Measurements from ENCODE around the gene OPRL1. TPM values are rescaled to one million over a fixed set of nuclear protein-coding genes. Genes with fewer than 3 reads are reported as not detected.
"Not testable (repeated sequence)": the region's sequence is repeated elsewhere in the genome, so short reads cannot be mapped to it uniquely, and the experiment has no call there.

OPRL1 gene
- total RNA-seq, 1 experiment from 2014 or later, result 34.0 TPM

DNA sequence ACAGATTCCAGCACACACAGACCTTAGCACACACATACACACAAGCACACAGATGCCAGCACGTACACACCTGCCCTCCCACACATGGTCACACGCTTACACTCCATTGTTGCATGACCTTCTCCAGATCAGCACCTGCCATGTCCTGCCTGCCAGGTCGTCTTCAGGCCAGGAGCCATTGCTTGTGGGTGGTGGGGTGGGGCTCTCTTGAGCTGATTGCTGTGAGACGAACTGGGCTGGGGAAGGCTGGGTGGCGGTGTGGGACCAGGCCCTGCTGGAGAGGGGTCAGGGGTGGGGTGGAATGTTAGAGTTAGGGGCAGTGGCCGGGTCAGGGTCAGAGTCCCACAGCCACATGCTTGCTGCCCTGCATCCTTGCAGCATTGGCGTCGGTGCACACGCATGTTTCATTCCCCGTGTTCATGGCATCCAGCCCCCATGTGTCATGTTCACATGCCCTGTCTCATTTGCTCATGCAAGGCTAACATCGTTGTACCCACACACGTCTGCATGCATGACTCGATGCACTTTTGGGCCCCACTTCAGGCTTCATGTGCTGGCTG is 34.0 kb downstream of the OPRL1 start:
- H3K36me3 ChIP-seq (ENCODE audit: insufficient read depth, low read length), result no peaks in the 10 kb centered on the region
- H3K4me1 ChIP-seq (ENCODE audit: low read length), result peaks cover 27% of the 10 kb centered on the region
- H3K4me3 ChIP-seq (ENCODE audit: low read length), result no peak overlapping the region
- no peak overlapping the region for H3K4me2 ChIP-seq (ENCODE audit: low read depth, low read length, poor library complexity, severe bottlenecking)
- H3K27me3 ChIP-seq (ENCODE audit: low read length), result no peaks in the 10 kb centered on the region
- no peak overlapping the region for H3K27ac ChIP-seq (ENCODE audit: low read length)
- H3K9me3 ChIP-seq (ENCODE audit: low read length), result no peaks in the 10 kb centered on the region
- no peak overlapping the region for H2AFZ ChIP-seq (ENCODE audit: low read length)
- H3K9ac ChIP-seq (ENCODE audit: low read length), result no peak overlapping the region
- no peaks in the 10 kb centered on the region for H3K9me2 ChIP-seq (replicated peaks; ENCODE audit: insufficient read depth, low read length)
- no peak for DNase-seq
- H4K20me1 ChIP-seq (ENCODE audit: insufficient read depth, low read depth, low read length), result no peaks in the 10 kb centered on the region
- no peaks in the 10 kb centered on the region for H3K79me2 ChIP-seq (ENCODE audit: low read length)

DNA sequence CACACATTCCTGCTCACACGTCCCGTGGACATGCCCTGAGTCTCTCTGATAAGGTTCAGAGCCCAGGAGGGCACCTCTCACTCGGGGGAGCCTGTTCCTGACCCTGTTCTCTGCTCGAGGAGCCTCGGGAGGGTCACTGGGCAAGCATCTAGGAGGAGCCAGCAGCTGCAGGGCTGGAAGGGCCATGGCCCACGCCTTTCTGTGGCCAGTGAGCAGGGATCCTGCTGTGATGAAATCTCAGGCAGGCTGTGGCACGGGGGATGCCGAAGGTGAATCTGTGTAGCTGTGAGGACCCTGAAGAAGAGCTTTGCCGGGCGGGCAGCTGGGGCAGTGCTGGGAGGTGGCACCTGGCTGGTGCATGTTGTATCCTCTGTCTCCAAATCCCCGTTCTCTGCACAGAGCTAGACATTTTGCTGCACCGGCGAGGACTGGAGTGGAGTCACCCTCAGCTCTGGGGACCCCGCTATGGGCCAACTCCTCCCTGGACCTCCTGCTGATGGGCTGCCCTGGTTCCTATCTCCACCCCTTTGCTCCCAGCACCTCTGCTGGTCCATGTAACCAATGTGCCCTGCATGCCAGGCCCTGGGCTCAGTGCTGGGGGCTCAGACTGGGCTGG is 34.6 kb downstream of the OPRL1 start:
- H3K27me3 ChIP-seq (ENCODE audit: low read length), result no peaks in the 10 kb centered on the region
- H3K4me1 ChIP-seq (ENCODE audit: low read length), result peaks cover 21% of the 10 kb centered on the region
- no peaks in the 10 kb centered on the region for H3K9me3 ChIP-seq (ENCODE audit: low read length)
- no peak overlapping the region for H3K27ac ChIP-seq (ENCODE audit: low read length)
- H3K79me2 ChIP-seq (ENCODE audit: low read length), result no peaks in the 10 kb centered on the region
- H3K36me3 ChIP-seq (ENCODE audit: insufficient read depth, low read length), result no peaks in the 10 kb centered on the region
- no peak overlapping the region for H3K4me3 ChIP-seq (ENCODE audit: low read length)
- H3K4me2 ChIP-seq (ENCODE audit: low read depth, low read length, poor library complexity, severe bottlenecking), result no peak overlapping the region
- DNase-seq, result no peak
- no peaks in the 10 kb centered on the region for H3K9me2 ChIP-seq (replicated peaks; ENCODE audit: insufficient read depth, low read length)
- H2AFZ ChIP-seq (ENCODE audit: low read length), result no peak overlapping the region
- no peaks in the 10 kb centered on the region for H4K20me1 ChIP-seq (ENCODE audit: insufficient read depth, low read depth, low read length)
- no peak overlapping the region for H3K9ac ChIP-seq (ENCODE audit: low read length)

DNA sequence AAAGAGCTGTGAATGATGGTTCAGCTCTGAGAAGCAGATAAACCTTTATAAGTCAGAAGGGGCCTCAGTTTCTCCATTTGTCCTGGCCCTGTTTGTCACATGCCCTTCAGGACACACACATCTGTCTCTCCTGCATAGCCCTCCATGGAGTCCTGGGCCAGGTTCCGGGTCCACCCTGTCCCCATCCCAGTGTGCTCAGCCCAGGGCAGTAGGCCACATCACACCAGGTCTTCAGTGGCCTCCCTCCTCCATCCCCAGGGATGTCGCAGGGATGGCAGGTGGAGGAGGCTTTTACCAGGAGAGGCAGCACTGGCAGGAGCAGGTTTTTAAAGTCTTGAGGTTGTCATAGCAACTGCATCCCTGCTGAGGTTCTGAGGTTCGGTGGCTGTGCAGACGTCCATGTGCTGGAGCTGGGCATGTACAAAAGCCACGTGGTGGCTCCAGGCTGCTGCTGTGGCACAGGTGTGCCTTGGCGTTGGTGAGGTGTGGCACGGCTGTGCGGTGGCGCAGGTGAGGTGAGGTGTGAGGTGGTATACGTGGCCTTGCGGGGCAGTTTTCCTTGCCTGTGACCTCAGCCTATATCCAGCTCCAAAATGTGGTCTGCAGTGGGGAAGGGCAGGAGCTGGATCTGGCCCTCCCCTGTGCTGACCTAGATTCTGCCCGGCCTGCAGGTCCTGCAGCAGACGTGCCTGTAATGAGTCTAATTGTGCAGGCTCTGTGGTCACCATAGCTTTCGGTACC is 35.5 kb downstream of the OPRL1 start:
- Histone ChIP-seq H3K4me2 (ENCODE audit: low read depth, low read length, poor library complexity, severe bottlenecking) (no peak overlapping the region), H3K27me3 (ENCODE audit: low read length) (no peaks in the 10 kb centered on the region), H3K9me3 (ENCODE audit: low read length) (no peaks in the 10 kb centered on the region), H3K79me2 (ENCODE audit: low read length) (no peaks in the 10 kb centered on the region), H4K20me1 (ENCODE audit: insufficient read depth, low read depth, low read length) (no peaks in the 10 kb centered on the region), H2AFZ (ENCODE audit: low read length) (no peak overlapping the region), H3K36me3 (ENCODE audit: insufficient read depth, low read length) (no peaks in the 10 kb centered on the region), H3K9ac (ENCODE audit: low read length) (no peak overlapping the region), H3K4me1 (ENCODE audit: low read length) (peaks cover 23% of the 10 kb centered on the region), H3K27ac (ENCODE audit: low read length) (no peak overlapping the region), H3K9me2 (replicated peaks; ENCODE audit: insufficient read depth, low read length) (no peaks in the 10 kb centered on the region), H3K4me3 (ENCODE audit: low read length) (no peak overlapping the region)
- DNase-seq, result no peak

DNA sequence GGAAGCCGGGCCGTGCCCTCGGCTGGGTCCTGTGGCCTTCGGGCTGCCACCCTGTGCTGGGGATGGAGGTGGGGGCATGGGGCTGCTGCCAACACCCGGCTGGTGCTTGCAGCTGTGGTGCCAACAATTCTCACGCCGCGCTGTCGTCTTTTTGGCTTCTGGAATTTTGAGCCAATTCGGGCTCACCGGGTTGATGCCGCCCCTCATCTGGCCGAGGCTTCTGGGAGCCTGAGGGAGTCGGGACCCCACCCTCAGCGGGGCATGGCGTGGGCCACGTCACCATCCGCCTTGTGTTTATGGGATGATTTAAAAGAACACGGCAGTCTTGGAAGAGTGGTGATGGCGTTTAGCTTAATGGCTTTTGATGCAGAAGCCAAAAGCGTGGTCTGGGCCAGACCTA is 36.1 kb downstream of the OPRL1 start:
- no peaks in the 10 kb centered on the region for H3K36me3 ChIP-seq (ENCODE audit: insufficient read depth, low read length)
- H3K79me2 ChIP-seq (ENCODE audit: low read length), result no peaks in the 10 kb centered on the region
- H3K4me3 ChIP-seq (ENCODE audit: low read length), result no peak overlapping the region
- no peaks in the 10 kb centered on the region for H3K9me3 ChIP-seq (ENCODE audit: low read length)
- DNase-seq, result no peak
- no peaks in the 10 kb centered on the region for H4K20me1 ChIP-seq (ENCODE audit: insufficient read depth, low read depth, low read length)
- no peak overlapping the region for H2AFZ ChIP-seq (ENCODE audit: low read length)
- peaks cover 27% of the 10 kb centered on the region for H3K4me1 ChIP-seq (ENCODE audit: low read length)
- no peak overlapping the region for H3K4me2 ChIP-seq (ENCODE audit: low read depth, low read length, poor library complexity, severe bottlenecking)
- no peak overlapping the region for H3K9ac ChIP-seq (ENCODE audit: low read length)
- no peak overlapping the region for H3K27ac ChIP-seq (ENCODE audit: low read length)
- H3K27me3 ChIP-seq (ENCODE audit: low read length), result no peaks in the 10 kb centered on the region
- H3K9me2 ChIP-seq (replicated peaks; ENCODE audit: insufficient read depth, low read length), result no peaks in the 10 kb centered on the region

DNA sequence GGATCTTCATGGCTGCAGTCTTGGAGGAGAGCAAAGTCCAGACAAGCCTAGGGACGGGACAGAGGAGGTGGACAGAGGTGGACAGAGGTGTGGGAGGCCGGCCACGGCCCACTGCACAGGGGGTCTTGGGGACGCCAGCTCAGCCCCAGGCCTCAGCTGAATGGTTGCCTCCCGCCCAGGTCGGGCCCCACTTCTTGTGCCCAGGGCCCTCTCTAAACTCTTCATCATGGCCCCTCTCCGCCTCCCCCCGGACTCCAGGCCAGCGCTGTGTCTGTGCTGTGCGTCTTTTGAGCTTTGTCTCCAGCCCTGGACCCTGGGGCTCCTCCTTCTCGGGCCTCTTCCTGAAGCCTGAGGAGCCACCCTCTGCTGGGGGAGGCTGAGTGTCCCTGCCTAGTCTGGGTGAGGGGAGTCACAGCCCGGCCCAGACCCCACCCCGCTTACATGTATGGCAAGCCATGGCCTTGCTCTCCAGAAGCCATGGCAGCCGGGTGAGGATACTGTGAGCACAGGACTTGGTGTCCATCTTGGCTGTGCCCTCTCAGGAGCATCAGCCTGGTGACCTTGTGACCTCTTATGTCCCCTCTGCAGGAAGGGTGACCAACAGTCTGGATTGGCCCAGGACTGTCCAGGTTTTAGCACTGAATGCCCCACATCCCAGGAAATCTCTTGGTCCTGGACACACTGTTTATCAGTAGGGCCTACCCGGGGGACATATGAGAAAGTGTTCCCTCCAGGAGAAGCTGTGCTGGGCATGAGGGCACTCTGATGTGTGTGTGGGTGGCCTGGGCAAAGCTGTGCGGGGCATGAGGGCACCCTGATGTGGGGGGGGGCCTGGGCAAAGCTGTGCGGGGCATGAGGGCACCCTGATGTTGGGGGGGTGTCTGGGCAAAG is 36.9 kb downstream of the OPRL1 start:
- Histone ChIP-seq H3K4me1 (ENCODE audit: low read length) (peaks cover 22% of the 10 kb centered on the region), H4K20me1 (ENCODE audit: insufficient read depth, low read depth, low read length) (no peaks in the 10 kb centered on the region), H3K9ac (ENCODE audit: low read length) (no peak overlapping the region), H3K79me2 (ENCODE audit: low read length) (no peaks in the 10 kb centered on the region), H3K36me3 (ENCODE audit: insufficient read depth, low read length) (no peaks in the 10 kb centered on the region), H3K27me3 (ENCODE audit: low read length) (no peaks in the 10 kb centered on the region), H3K9me2 (replicated peaks; ENCODE audit: insufficient read depth, low read length) (no peaks in the 10 kb centered on the region), H2AFZ (ENCODE audit: low read length) (no peak overlapping the region), H3K27ac (ENCODE audit: low read length) (no peak overlapping the region), H3K4me3 (ENCODE audit: low read length) (no peak overlapping the region), H3K4me2 (ENCODE audit: low read depth, low read length, poor library complexity, severe bottlenecking) (no peak overlapping the region), H3K9me3 (ENCODE audit: low read length) (no peaks in the 10 kb centered on the region)
- no peak for DNase-seq

DNA sequence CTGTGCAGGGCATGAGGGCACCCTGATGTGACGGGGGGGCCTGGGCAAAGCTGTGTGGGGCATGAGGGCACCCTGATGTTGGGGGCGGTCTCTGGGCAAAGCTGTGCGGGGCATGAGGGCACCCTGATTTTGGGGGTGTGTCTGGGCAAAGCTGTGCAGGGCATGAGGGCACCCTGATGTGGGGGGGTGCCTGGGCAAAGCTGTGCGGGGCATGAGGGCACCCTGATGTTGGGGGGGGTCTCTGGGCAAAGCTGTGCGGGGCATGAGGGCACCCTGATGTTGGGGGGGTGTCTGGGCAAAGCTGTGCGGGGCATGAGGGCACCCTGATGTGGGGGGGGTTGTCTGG is 37.5 kb downstream of the OPRL1 start:
- not testable (repeated sequence) for H3K79me2 ChIP-seq (ENCODE audit: low read length); H3K9me2 ChIP-seq (replicated peaks; ENCODE audit: insufficient read depth, low read length); H3K4me2 ChIP-seq (ENCODE audit: low read depth, low read length, poor library complexity, severe bottlenecking); H3K27me3 ChIP-seq (ENCODE audit: low read length); H2AFZ ChIP-seq (ENCODE audit: low read length); H3K36me3 ChIP-seq (ENCODE audit: insufficient read depth, low read length); DNase-seq; H4K20me1 ChIP-seq (ENCODE audit: insufficient read depth, low read depth, low read length); H3K9ac ChIP-seq (ENCODE audit: low read length); H3K4me3 ChIP-seq (ENCODE audit: low read length); H3K9me3 ChIP-seq (ENCODE audit: low read length); H3K27ac ChIP-seq (ENCODE audit: low read length)
- H3K4me1 ChIP-seq (ENCODE audit: low read length), result peaks cover 16% of the 10 kb centered on the region

DNA sequence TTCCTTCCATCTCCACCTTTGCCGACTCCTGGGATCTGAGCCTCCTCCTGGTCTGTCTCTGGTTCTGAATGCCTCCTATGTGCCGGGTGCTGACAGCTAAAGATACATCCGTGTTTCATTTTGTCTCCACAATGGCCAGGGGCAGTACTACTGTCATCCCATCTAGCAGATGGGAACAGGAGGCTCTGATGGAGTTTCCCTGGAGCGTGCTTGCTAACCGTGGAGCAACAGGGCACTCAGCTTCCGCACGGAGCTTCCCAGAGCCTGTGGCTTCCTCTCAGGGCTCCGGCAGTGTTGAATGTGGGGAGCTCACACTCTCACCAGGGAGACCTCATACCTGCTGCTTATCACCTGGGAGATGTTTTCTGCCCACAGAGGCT is 39.4 kb downstream of the OPRL1 start:
- H3K79me2 ChIP-seq (ENCODE audit: low read length), result no peaks in the 10 kb centered on the region
- DNase-seq, result no peak
- no peaks in the 10 kb centered on the region for H3K9me3 ChIP-seq (ENCODE audit: low read length)
- no peaks in the 10 kb centered on the region for H3K36me3 ChIP-seq (ENCODE audit: insufficient read depth, low read length)
- no peaks in the 10 kb centered on the region for H4K20me1 ChIP-seq (ENCODE audit: insufficient read depth, low read depth, low read length)
- no peak overlapping the region for H3K4me3 ChIP-seq (ENCODE audit: low read length)
- peaks cover 11% of the 10 kb centered on the region for H3K4me1 ChIP-seq (ENCODE audit: low read length)
- H3K4me2 ChIP-seq (ENCODE audit: low read depth, low read length, poor library complexity, severe bottlenecking), result no peak overlapping the region
- no peak overlapping the region for H3K27ac ChIP-seq (ENCODE audit: low read length)
- no peak overlapping the region for H3K9ac ChIP-seq (ENCODE audit: low read length)
- H2AFZ ChIP-seq (ENCODE audit: low read length), result no peak overlapping the region
- no peaks in the 10 kb centered on the region for H3K27me3 ChIP-seq (ENCODE audit: low read length)
- H3K9me2 ChIP-seq (replicated peaks; ENCODE audit: insufficient read depth, low read length), result no peaks in the 10 kb centered on the region

DNA sequence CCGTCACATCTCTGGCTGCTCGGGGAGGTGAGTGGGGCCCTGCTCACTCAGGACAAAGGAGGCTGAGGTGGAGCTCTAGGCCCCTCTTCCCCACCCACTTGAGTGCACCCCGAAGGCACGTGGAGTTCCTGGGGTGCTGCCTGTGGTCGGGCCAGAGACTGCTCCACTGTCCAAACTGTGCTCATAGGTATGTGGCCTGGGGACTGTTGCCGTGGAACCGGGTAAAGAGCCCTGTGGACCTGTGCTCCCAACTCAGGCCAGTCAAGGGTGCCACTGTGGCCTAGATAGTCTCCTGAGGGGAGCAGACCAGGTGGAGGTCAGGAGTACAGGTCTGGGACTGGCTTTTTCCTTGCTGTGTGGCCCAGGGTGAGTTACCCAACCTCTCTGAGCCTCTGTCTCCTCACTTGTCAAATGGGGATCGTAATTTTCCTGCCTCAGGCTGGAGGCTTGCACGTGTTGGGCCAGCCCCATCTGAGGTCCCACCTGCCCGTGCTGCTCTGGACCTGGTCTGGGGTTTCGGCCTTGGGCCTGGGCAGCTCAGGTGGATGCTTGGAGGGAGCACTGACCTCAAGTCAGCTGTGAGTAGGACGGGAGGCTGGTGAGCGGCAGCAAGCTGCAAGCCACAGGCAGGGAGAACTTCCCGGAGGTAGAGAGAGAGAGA is 39.9 kb downstream of the OPRL1 start:
- no peak overlapping the region for H2AFZ ChIP-seq (ENCODE audit: low read length)
- H3K4me2 ChIP-seq (ENCODE audit: low read depth, low read length, poor library complexity, severe bottlenecking), result peak overlapping the region; percentile 51
- no peak overlapping the region for H3K4me3 ChIP-seq (ENCODE audit: low read length)

More for the DNA sequence above, 39.9 kb downstream of the OPRL1 start:
- H3K9me3 ChIP-seq (ENCODE audit: low read length), result no peaks in the 10 kb centered on the region
- H3K4me1 ChIP-seq (ENCODE audit: low read length), result peaks cover 11% of the 10 kb centered on the region
- no peaks in the 10 kb centered on the region for H3K27me3 ChIP-seq (ENCODE audit: low read length)
- H3K36me3 ChIP-seq (ENCODE audit: insufficient read depth, low read length), result no peaks in the 10 kb centered on the region
- no peaks in the 10 kb centered on the region for H4K20me1 ChIP-seq (ENCODE audit: insufficient read depth, low read depth, low read length)
- H3K79me2 ChIP-seq (ENCODE audit: low read length), result no peaks in the 10 kb centered on the region
- no peak overlapping the region for H3K27ac ChIP-seq (ENCODE audit: low read length)
- no peak for DNase-seq
- no peak overlapping the region for H3K9ac ChIP-seq (ENCODE audit: low read length)
- no peaks in the 10 kb centered on the region for H3K9me2 ChIP-seq (replicated peaks; ENCODE audit: insufficient read depth, low read length)

All from Karpas-422 (cell line).